Measurements from ENCODE around the gene MRPL32.
"Not testable (repeated sequence)": the region's sequence is repeated elsewhere in the genome, so short reads cannot be mapped to it uniquely, and the experiment has no call there.

The MRPL32 gene

GRCh38 chr7:42931834-42932651, at the start of gene MRPL32, which contains the start of gene PSMA2:
Gene MRPL32, plus strand, starts transcription at chr7:42932376. Its CDS starts 11 bp downstream, at chr7:42932387.
Gene PSMA2, minus strand, starts transcription at chr7:42932174. Its CDS starts 16 bp downstream, at chr7:42932158.
- peak; percentile 98 for DNase-seq

DNA sequence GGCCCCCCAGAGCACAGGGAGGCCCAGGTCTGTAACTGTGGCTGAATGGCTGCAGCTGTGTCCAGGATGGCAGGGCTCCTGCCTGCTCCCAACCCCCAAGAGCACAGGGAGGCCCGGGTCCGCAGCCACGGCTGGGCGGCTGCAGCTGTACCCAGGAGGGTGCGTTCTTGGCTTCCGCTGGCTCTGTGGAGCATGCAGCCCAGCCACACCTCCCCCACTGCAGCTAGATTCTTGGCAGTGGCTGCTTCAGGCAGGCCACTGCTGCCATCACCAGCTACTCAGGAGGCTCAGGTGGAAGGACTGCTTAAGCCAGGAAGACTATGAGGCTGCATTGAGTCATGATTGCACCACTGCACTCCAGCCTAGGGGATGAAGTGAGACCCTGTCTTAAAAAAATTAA, 48.2 kb upstream of the MRPL32 start:
- peak; percentile 23 for DNase-seq

GRCh38 chr7:42885183-42885582, 47.0 kb upstream of the MRPL32 start:
- DNase-seq, result not testable (repeated sequence)

GRCh38 chr7:42886129-42886528, 46.0 kb upstream of the MRPL32 start:
- peak; percentile 16 for DNase-seq

GRCh38 chr7:42886893-42887505, 45.2 kb upstream of the MRPL32 start:
- no peak for DNase-seq

GRCh38 chr7:42893346-42894240, 38.6 kb upstream of the MRPL32 start:
- DNase-seq, result no peak

- DNase-seq, result no peak
These were observed 31.3 kb upstream of the MRPL32 start for GRCh38 chr7:42900842-42901241.

GRCh38 chr7:42902331-42902730, 29.8 kb upstream of the MRPL32 start:
- no peak for DNase-seq

GRCh38 chr7:42906181-42906580, 26.0 kb upstream of the MRPL32 start:
- no peak for DNase-seq

GRCh38 chr7:42907316-42907715, 24.9 kb upstream of the MRPL32 start:
- peak; percentile 5 for DNase-seq

DNA sequence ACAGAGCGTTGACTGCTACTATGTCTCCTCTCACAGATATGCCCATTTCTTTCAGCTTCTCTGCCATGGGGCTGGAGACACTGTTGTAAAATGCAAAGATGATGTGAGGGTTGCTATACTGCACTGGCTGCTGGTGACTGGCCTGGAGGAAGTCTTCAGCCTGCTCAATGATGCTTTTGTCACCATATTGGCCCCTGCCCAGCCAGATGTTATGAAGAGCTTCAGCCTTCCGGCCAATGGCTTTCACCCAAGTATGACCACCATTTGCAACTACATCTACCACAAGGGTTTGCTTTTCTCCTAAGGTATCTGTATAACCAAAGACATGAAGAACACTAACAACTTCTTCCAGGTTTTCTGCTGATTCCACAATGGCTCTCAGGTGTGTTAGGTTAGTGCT, 21.9 kb upstream of the MRPL32 start:
- DNase-seq, result no peak

DNA sequence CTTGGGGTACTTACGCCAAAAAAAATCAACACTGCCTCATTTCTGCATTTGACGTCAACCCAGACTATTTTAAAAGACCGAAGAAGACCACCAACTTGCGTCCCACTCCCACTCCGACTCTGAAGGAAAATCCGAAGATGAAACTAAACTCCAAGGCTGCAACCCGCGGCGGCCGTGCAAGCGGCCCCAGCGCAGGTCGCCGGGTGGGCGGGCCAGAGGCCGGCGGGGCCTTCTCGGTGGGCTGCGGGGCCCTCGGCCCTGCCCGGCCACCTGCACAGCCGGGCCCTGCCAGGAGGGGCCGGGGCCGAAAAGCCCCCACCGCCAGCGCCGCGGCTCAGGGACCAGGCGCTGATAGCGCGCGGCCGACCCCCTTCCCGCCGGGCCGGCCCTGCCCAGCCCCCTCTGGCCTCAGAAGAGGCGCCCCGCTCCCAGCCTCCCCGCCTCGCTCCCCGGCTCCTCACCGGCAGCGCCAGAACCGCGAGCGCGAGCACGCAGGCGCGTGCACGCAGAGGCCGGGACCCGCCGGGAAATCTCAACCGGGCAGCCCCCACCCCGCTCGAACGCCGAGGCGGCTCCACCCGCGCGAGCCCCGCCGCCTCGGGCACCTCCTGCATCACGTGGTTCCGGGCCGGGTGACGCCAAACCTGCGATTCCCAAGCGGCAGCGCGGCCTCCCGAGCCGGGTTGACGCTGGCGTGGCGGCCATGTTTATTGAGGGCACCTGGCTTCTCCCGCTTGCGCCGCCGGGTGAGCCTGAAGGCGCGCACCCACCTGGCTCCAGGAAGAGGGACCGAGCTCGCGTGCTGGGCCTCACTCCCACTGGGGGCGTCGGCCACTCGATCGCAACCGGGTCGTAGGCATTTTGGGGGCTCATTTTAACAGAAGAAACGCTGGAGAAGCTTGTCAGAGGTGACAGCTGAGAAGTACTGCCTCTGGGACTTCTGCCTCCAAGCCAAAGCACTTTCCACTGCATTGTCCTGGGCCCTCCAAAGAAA, 20.4 kb upstream of the MRPL32 start, which contains the start of gene C7orf25:
Gene C7orf25 (minus strand): TSS at position 617 of the 994 bp plus-strand sequence. CDS start 1,170 bp downstream, outside the sequence.
- DNase-seq, result peak; percentile 96

- DNase-seq, result peak; percentile 27
These were observed 18.6 kb upstream of the MRPL32 start for GRCh38 chr7:42913591-42913990.

DNA sequence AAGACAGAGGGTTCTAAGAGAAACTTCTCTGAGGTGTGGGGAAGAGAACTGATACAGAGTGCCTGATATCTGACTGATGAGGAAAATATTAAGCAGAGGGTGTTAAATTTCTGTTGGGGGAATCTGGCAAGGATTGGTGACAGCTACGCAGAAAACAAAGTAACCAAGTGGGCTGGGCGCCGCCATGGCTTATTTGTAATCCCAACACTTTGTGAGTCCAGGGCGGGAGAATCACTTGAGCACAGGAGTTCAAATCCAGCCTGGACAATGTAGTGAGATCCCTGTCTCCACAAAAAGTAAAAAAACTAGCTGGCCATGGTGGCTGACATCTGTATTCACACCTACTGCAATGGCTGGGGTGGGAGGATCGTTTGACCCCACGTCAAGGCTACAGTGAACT, 18.2 kb upstream of the MRPL32 start:
- no peak for DNase-seq

GRCh38 chr7:42914421-42915045, 17.6 kb upstream of the MRPL32 start:
- DNase-seq, result peak; percentile 77

DNA sequence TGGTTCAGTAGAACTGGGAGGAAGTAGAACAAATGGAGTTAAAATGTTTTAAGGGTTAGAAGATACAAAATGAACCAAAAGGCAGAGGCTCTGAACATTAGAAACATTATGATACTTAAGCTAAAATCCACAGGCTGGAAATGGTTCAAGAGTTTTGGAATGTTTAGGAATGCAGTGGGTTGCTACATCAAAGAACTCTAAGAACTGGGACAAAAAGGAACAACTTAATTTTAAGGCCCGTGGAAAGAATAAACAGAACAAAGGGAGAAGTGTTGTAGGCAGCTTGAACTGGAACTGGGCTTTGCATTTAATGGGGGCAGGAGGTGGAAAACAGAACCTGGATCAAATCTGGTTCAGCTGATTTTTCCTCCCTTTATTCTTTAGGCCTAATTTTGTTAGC, 16.8 kb upstream of the MRPL32 start:
- DNase-seq, result peak; percentile 60

DNA sequence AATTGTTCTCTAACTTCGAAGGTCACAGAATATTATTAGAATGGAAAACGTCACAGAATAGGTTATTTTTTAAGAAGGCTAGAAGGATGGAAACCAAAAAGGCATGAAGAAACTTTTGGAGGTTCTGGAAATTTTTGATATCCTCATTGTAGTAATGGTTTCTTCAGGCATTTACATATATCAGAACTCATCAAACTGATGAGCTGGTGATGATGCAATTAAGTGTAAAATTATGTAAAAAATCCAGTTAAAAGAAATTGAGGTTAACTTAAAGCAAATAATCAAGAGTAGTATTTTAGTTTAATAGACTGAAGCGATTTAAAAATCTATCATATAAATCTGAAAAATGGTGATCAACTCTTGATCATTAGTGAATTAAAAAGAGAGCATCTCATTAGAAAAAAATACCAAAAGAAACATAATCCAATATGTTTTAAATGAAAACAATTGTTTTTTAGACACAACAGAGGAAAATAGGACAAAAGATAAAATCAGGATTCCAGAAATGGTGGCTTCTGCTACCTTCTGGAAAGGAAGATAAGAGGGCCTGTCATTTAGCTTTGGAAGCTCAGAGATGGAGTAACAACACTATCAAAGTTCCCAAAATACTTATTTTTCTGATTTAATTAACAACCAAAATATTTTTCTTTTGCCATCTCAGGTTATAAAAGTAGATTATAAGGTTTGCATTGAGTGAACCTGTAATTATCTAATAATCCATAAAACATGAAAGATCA, 10.0 kb upstream of the MRPL32 start:
- no peak for DNase-seq

GRCh38 chr7:42924223-42924838, 7.8 kb upstream of the MRPL32 start:
- DNase-seq, result no peak

GRCh38 chr7:42925630-42926029, 6.5 kb upstream of the MRPL32 start:
- no peak for DNase-seq

DNA sequence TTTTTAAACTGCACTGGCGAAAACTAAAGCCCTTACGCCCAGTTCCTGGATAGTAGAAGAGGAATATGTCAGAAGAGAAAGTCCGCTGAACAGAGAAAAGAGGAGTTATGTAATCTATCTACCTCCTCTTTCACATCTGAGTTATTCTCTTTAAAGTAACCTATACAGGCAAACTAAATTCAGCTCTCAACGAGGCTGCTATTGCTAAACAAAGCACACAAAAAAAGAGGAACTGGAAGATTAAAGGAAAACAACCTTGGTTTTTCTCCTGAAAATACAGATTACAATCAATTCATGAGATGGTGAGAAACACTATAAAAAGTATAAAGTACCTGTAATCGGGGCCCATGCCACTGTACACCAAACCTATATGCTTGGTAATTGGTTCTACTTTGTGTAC, 6.0 kb upstream of the MRPL32 start:
- DNase-seq, result no peak

Measured in fibroblast of skin of right biceps (primary cell).